Calu3 (cell line): ENCODE measurements around the gene PTCHD1. TPM values are rescaled to one million over a fixed set of nuclear protein-coding genes. Genes with fewer than 3 reads are reported as not detected.

ENCODE experiments used
- BruUV-seq: library from RNA; stranded (reverse); fragments of 400-500 nt; replicated peaks from 2 replicates; lab custom pipeline; 2021; lab: Mats Ljungman, UMichigan
- CTCF ChIA-PET: fragments of 300-600 bp; sonication (Branson Sonifier 250); formaldehyde crosslinking; loops from one replicate; lab custom pipeline; 2022; ENCODE audit warnings: antibody characterized with exemption; lab: Charles Lee
- DNase-seq: peaks from one replicate; pipeline ENCODE4 v3.0.0; 2022
- H3K27ac Mint-ChIP-seq: one replicate; pipeline ENCODE4 v1.8.0; 2022; ENCODE audit warnings: mixed read lengths; ENCODE audit not compliant: unreplicated experiment
- H3K27me3 Mint-ChIP-seq: one replicate; pipeline ENCODE4 v1.8.0; 2022; ENCODE audit warnings: mixed read lengths; ENCODE audit not compliant: unreplicated experiment
- H3K36me3 Mint-ChIP-seq: one replicate; pipeline ENCODE4 v1.8.0; 2022; ENCODE audit warnings: mild to moderate bottlenecking, moderate library complexity, mixed read lengths; ENCODE audit not compliant: insufficient read depth, unreplicated experiment
- H3K4me1 Mint-ChIP-seq: one replicate; pipeline ENCODE4 v1.8.0; 2022; ENCODE audit warnings: mild to moderate bottlenecking, low read depth, mixed read lengths; ENCODE audit not compliant: unreplicated experiment
- H3K4me3 Mint-ChIP-seq: one replicate; pipeline ENCODE4 v1.8.0; 2022; ENCODE audit warnings: mild to moderate bottlenecking, low read depth, moderate library complexity, mixed read lengths; ENCODE audit not compliant: unreplicated experiment
- H3K9me3 Mint-ChIP-seq: one replicate; pipeline ENCODE4 v1.8.0; 2022; ENCODE audit warnings: low read depth, mixed read lengths; ENCODE audit not compliant: unreplicated experiment
- CTCF ChIP-seq: fragments of 200-600 bp; IDR thresholded peaks from one replicate; pipeline ENCODE4 v1.8.0; 2022; ENCODE audit warnings: antibody characterized with exemption; ENCODE audit not compliant: unreplicated experiment
- intact Hi-C: fragments of 100-400 bp; cut with micrococcal nuclease; formaldehyde crosslinking; loops from one replicate; pipeline ENCODE4 v1.10.0; 2022; ENCODE audit not compliant: unreplicated experiment
- total RNA-seq: library from RNA; stranded (reverse); gene quantifications from 2 replicates; pipeline ENCODE4 v1.2.3, GENCODE V29; 2022

PTCHD1 gene
- total RNA-seq, 1 experiment from 2014 or later, result not detected

DNA sequence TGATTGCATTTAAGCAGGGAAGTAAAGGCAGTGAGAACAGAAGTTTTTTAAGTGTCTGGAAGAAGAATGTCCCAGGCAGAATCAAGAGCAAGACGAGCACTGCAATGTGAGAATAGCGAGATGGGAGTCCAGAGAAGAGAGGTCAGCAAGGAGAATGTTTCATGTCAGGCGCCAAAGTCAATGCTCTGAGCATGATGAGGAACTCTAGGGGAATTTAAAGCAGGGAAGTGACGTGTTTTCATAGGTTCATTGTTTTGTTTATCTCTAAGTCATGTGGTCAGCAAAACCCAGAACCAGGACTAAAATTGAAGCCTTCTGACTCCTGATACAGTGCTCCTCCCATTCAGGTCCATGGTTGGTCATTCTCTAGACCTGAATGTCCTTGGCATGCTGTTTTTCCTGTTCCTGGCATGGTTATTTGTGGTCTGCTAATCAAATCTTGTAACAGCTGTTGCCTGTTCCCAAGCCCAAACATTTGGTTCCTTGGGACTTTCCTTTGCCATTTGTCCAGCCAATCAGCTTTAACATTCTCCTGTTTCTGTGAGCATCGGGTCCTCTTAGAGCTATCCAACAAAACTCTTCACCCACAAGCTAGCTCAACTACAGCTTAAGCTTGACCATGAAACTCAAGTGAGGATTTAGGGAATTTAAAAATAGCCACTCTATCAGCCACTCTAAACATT is 37.7 kb downstream of the PTCHD1 start:
- Mint-ChIP-seq H3K4me3 (no peak overlapping the region), H3K27me3 (no peaks in the 10 kb centered on the region), H3K9me3 (no peaks in the 10 kb centered on the region), H3K27ac (no peak overlapping the region), H3K36me3 (no peaks in the 10 kb centered on the region), H3K4me1 (peaks cover 10% of the 10 kb centered on the region)
- TF ChIP-seq CTCF, result no peak
- intact Hi-C loops, result no loop called here
- CTCF ChIA-PET, result interaction anchor here (0.6 kb wide), 1 partner anchor 19 kb away, joined by 11 read pairs; no protein-coding TSS in a partner anchor
- no TSS peak for BruUV-seq
- no peak for DNase-seq

- no peak for DNase-seq
- no TSS peak for BruUV-seq
- intact Hi-C loops, result no loop called here
- TF ChIP-seq CTCF, result no peak
- Mint-ChIP-seq H3K4me1 (peaks cover 10% of the 10 kb centered on the region), H3K27ac (no peak overlapping the region), H3K4me3 (no peak overlapping the region), H3K9me3 (no peaks in the 10 kb centered on the region), H3K36me3 (no peaks in the 10 kb centered on the region), H3K27me3 (no peaks in the 10 kb centered on the region)
- CTCF ChIA-PET, result interaction anchor here (0.6 to 0.9 kb wide), 3 partner anchors 18 to 1509 kb away, joined by 3 to 11 read pairs (median 4); no protein-coding TSS in a partner anchor
These were observed 38.6 kb downstream of the PTCHD1 start for GRCh38 chrX:23373129-23373804.

GRCh38 chrX:23374291-23374690 is 39.6 kb downstream of the PTCHD1 start:
- H3K4me1 Mint-ChIP-seq, result peaks cover 10% of the 10 kb centered on the region
- no peak for TF ChIP-seq CTCF
- no peaks in the 10 kb centered on the region for H3K9me3 Mint-ChIP-seq
- no peak overlapping the region for H3K4me3 Mint-ChIP-seq
- intact Hi-C loops, result no loop called here
- no peak overlapping the region for H3K27ac Mint-ChIP-seq
- no peaks in the 10 kb centered on the region for H3K36me3 Mint-ChIP-seq
- BruUV-seq, result no TSS peak
- no peaks in the 10 kb centered on the region for H3K27me3 Mint-ChIP-seq
- DNase-seq, result no peak
- CTCF ChIA-PET, result no interaction called here

DNA sequence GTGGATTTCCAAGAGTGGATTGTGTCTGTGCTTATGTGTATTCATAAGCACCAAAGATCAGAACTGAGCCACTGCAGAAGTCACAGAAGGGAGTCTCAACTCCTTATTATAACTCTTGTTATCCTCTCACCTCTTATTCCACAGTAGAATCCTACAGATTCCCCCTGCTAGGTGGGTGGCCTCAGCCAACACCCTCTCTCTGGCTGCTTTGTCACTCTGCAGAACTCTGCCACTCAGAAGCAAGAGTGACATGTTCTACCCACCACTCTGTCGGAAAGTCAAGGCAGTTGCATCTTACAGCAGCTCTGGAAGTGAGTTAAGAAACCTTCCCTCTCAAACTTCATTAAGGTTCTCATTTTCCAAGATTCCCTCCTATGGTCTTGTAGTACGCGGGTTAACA is 41.9 kb downstream of the PTCHD1 start:
- no peak for DNase-seq
- no peaks in the 10 kb centered on the region for H3K27me3 Mint-ChIP-seq
- no peak overlapping the region for H3K4me3 Mint-ChIP-seq
- H3K27ac Mint-ChIP-seq, result no peak overlapping the region
- H3K9me3 Mint-ChIP-seq, result no peaks in the 10 kb centered on the region
- BruUV-seq, result no TSS peak
- peaks cover 10% of the 10 kb centered on the region for H3K4me1 Mint-ChIP-seq
- no peak for TF ChIP-seq CTCF
- intact Hi-C loops, result no loop called here
- CTCF ChIA-PET, result no interaction called here
- H3K36me3 Mint-ChIP-seq, result no peaks in the 10 kb centered on the region
